Thyroid gland (tissue), 4 donors: ENCODE results near the gene MUS81. TPM values are rescaled to one million over a fixed set of nuclear protein-coding genes. Genes with fewer than 3 reads are reported as not detected.

Experiments used
- DNase-seq, 2 donors: peaks; one replicate each; pipeline ENCODE4 v3.0.0-alpha.2; 2019
- H3K27ac ChIP-seq, 3 donors: fragments of 200-600 bp; sonication (generic); 1 replicate in 2 of 3; 2 replicates in 1 of 3; pipeline ENCODE4 v1.5.1; 2016 to 2019; ENCODE audit warnings: mild to moderate bottlenecking in 1 of 3, moderate library complexity in 1 of 3
- H3K27me3 ChIP-seq: fragments of 200-600 bp; sonication (generic); one replicate; pipeline ENCODE4 v1.5.1; 2019
- H3K36me3 ChIP-seq, 2 donors: fragments of 200-600 bp; sonication (generic); one replicate each; pipeline ENCODE4 v1.5.1; 2016 to 2019
- H3K4me1 ChIP-seq, 2 donors: fragments of 200-600 bp; sonication (generic); one replicate each; pipeline ENCODE4 v1.5.1; 2017 to 2019
- H3K4me3 ChIP-seq, 3 donors: fragments of 200-600 bp; sonication (generic); replicated peaks in 1 of 3; 1 replicate in 2 of 3; 2 replicates in 1 of 3; pipeline ENCODE4 v1.5.1; 2016; ENCODE audit warnings: mild to moderate bottlenecking in 1 of 3
- H3K9me3 ChIP-seq: fragments of 200-600 bp; sonication (generic); one replicate; pipeline ENCODE4 v1.5.1; 2017
- CTCF ChIP-seq, 6 experiments: fragments of 200-600 bp in 3 of 6; fragments of 450-650 bp in 3 of 6; sonication (generic) in 3 of 6; IDR thresholded peaks; one replicate each; pipeline ENCODE4 v1.5.1; 2016 to 2019; ENCODE audit warnings: antibody characterized with exemption in 6 of 6, mild to moderate bottlenecking in 2 of 6, inconsistent platforms in 1 of 6, moderate library complexity in 1 of 6
- POLR2A ChIP-seq, 2 donors: fragments of 450-650 bp; IDR thresholded peaks; one replicate each; pipeline ENCODE4 v1.6.1; 2017; ENCODE audit warnings: antibody characterized with exemption in 2 of 2, mild to moderate bottlenecking in 2 of 2, moderate library complexity in 1 of 2
- WGBS, 2 donors: methylation state at CpG; one replicate each; pipeline ENCODE4 v1.1.5; 2017; 5-methylcytosine and 5-hydroxymethylcytosine counted together
- intact Hi-C: fragments of 100-400 bp; cut with DNase I; formaldehyde crosslinking; loops from one replicate; pipeline ENCODE4 v1.15.1; 2023
- total RNA-seq, 4 donors: library from RNA; depleted of rRNA; stranded (reverse); fragments of >200 nt; gene quantifications; one replicate each; pipeline ENCODE4 v1.2.3, GENCODE V29; 2016

MUS81 gene
- total RNA-seq = 10 to 100 TPM; 31.8 to 61.9 (median 42.5) TPM

- TF ChIP-seq CTCF (IDR thresholded peaks at IDR 0.05) = peak; percentile 57 to 93 (median 86)
- peak in 1 of 2 donors; percentile 81 for TF ChIP-seq POLR2A (IDR thresholded peaks at IDR 0.05)
- peaks cover 17 to 33% of the 10 kb centered on the region in 2 donors for H3K4me1 ChIP-seq
- WGBS, 2 donors = 0 to 2% methylated on average over 9 to 25 of the region's 78 CpGs
These were observed at the start of gene MUS81 for GRCh38 chr11:65860278-65861164. Gene MUS81, plus strand, starts transcription at chr11:65860433. Its CDS starts 321 bp downstream, at chr11:65860754.

GRCh38 chr11:65811764-65812475, 48.3 kb upstream of the MUS81 start:
- intact Hi-C loops = no loop called here
- DNase-seq = no peak
- WGBS, 2 donors = 61 to 72% methylated on average over 19 of the region's 19 CpGs

More at GRCh38 chr11:65860278-65861164, at the start of gene MUS81:
- peak within 1 kb of the TSS; percentile 92 to 100 (median 99) for H3K27ac ChIP-seq
- H3K9me3 ChIP-seq = no peaks in the 10 kb centered on the region
- H3K4me3 ChIP-seq = peak within 1 kb of the TSS; percentile 29 to 84 (median 77)
- peaks cover 31 to 34% of the 10 kb centered on the region in 2 donors for H3K36me3 ChIP-seq
- H3K27me3 ChIP-seq = no peaks in the 10 kb centered on the region
- peak; percentile 98 for DNase-seq
- intact Hi-C loops = no loop called here

GRCh38 chr11:65814131-65814985, 45.9 kb upstream of the MUS81 start:
- 74 to 81% methylated on average over 17 to 18 of the region's 18 CpGs for WGBS, 2 donors
- H3K36me3 ChIP-seq = no peaks in the 10 kb centered on the region
- no peak overlapping the region for H3K27ac ChIP-seq
- intact Hi-C loops = loop anchor here (2.0 kb wide), 1 partner anchor 36 kb away; no protein-coding TSS in a partner anchor
- no peak for DNase-seq
- H3K4me1 ChIP-seq = peaks cover 4 to 9% of the 10 kb centered on the region in 2 donors
- TF ChIP-seq POLR2A (IDR thresholded peaks at IDR 0.05) (no peak), CTCF (IDR thresholded peaks at IDR 0.05) (no peak)
- H3K4me3 ChIP-seq = no peak overlapping the region
- no peaks in the 10 kb centered on the region for H3K27me3 ChIP-seq
- no peaks in the 10 kb centered on the region for H3K9me3 ChIP-seq

More at GRCh38 chr11:65811764-65812475, 48.3 kb upstream of the MUS81 start:
- Histone ChIP-seq H3K27ac (no peak overlapping the region), H3K36me3 (no peaks in the 10 kb centered on the region), H3K9me3 (no peaks in the 10 kb centered on the region), H3K4me3 (no peak overlapping the region), H3K4me1 (peaks cover 2 to 3% of the 10 kb centered on the region in 2 donors), H3K27me3 (no peaks in the 10 kb centered on the region)
- no peak for TF ChIP-seq POLR2A (IDR thresholded peaks at IDR 0.05)
- no peak for TF ChIP-seq CTCF (IDR thresholded peaks at IDR 0.05)

GRCh38 chr11:65814986-65815565, 45.2 kb upstream of the MUS81 start:
- H3K4me1 ChIP-seq = peaks cover 4 to 9% of the 10 kb centered on the region in 2 donors
- TF ChIP-seq POLR2A (IDR thresholded peaks at IDR 0.05) (no peak), CTCF (IDR thresholded peaks at IDR 0.05) (no peak)
- no peak for DNase-seq
- no peaks in the 10 kb centered on the region for H3K36me3 ChIP-seq
- no peak overlapping the region for H3K4me3 ChIP-seq
- WGBS, 2 donors = 87 to 88% methylated on average over 16 of the region's 16 CpGs
- intact Hi-C loops = loop anchor here (2.0 to 5.0 kb wide), 2 partner anchors 36 to 98 kb away; no protein-coding TSS in a partner anchor
- H3K9me3 ChIP-seq = no peaks in the 10 kb centered on the region
- no peak overlapping the region for H3K27ac ChIP-seq
- no peaks in the 10 kb centered on the region for H3K27me3 ChIP-seq
